HG03108 (cell line): ENCODE data around the gene MPC1L.
"Not testable (repeated sequence)": the region's sequence is repeated elsewhere in the genome, so short reads cannot be mapped to it uniquely, and the experiment has no call there.

ENCODE experiments used
- ATAC-seq: cut with Tn5 transposase; IDR thresholded peaks from one replicate; pipeline ENCODE4 v1.9.1; 2021; ENCODE audit warnings: moderate library complexity; ENCODE audit not compliant: unreplicated experiment

MPC1L gene

GRCh38 chrX:40623139-40623536 is at the start of gene MPC1L:
MPC1L (plus strand) TSS chrX:40623428; CDS start chrX:40623566, 138 bp downstream.
- no peak for ATAC-seq

DNA sequence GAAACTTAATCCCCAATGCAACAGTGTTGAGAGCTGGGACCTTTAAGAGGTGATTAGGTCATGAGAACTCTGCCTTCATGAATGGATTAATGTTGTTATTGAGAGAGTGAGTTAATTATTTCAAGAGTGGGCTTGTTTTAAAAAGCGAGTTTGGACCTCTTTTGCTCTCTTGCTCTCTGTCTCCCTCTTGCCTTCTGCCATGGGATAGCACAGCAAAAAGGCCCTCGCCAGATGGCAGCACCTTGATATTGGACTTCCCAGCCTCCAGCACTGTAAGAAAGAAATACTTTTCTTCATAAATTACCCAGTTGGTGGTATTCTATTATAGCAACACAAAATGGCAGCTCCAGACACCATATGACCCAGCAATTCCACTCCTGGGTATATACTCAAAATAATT is 49.5 kb upstream of the MPC1L start:
- no peak for ATAC-seq

- not testable (repeated sequence) for ATAC-seq
These were observed 47.8 kb upstream of the MPC1L start for GRCh38 chrX:40575411-40575810.

DNA sequence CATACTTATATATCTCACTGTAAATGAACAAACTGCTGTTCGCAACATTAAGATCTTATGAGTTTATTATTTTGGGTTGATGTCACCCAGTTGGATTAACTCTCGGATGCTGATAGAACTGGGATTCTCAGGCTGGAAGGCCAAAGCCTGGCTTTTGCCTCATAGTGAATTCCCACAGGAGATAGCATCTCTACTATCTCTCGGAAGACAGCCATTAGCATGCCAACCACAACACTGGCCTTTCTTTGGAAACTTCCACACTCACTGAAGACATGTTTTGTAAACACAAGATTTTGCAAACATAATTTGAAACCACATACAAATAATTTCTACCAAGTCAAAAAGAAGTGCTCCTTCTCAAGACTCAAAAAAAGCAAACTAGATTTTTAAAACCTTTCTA is 46.9 kb upstream of the MPC1L start:
- no peak for ATAC-seq

GRCh38 chrX:40578039-40578695 is 45.1 kb upstream of the MPC1L start:
- no peak for ATAC-seq

DNA sequence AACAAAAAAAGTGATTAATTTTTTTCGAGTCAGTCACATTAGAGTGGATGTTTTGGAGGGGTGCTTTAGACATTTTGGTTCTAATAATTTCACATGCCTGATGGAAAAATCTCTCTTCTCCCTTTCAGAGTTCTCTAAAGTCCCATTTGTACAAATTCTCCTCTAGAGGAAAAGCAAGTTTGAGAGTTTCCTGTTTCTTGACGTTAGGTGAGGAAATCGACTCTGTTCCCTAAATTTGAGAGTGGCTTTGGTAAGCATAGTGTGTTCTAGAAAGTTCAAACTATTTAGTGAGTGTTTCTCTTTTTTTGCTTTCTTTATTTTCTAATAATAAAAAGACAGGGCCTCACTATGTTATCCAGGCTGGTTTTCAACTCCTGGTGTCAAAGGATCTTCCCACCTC is 44.1 kb upstream of the MPC1L start:
- no peak for ATAC-seq

GRCh38 chrX:40579900-40580536 is 43.2 kb upstream of the MPC1L start:
- ATAC-seq, result peak; percentile 35

GRCh38 chrX:40580537-40581335 is 42.5 kb upstream of the MPC1L start, which contains the start of gene ATP6AP2:
ATP6AP2 (plus strand) TSS chrX:40580970; CDS start chrX:40581066, 96 bp downstream.
- peak; percentile 97 for ATAC-seq

DNA sequence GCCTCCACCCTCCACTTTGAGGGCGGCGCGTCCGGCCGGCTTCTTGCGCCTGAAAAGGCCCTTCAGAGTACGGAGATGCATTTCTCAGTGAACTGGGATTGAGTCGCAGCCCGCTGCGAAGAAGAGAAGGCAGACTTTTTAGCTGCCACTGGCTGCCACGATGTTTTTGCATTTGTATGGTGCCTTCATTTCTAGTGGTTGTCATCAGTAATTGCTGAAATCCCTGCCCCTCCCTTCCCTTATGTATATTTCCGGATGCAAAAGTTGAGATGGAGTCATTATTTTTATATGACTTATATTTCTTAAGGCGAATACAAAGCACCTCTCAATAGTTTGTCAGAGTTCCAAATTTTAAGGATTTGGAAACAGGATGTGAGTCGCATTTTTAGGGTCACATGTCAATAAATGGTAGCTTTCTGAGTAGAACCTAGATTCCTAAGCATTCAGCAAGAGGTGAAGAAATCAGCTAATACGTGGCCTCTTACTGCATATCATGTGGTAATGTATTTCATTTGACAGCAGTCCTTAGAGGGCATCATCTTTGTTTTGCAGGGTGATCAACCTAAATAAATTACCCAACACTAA is 41.8 kb upstream of the MPC1L start:
- no peak for ATAC-seq

DNA sequence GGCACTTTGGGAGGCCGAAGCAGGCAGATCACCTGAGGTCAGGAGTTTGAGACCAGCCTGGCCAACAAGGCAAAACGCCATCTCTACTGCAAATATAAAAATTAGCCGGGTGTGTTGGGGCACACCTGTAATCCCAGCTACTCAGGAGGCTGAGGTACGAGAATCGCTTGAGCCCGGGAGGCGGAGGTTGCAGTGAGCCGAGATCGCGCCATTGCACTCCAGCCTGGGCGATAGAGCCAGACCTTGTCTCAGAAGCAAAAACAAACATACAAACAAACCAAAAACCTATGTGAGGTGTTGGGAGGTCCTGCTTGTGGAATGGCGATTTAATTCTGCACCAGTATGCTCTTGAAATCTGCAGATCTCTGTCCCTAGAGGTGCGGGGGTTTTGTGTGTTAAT is 41.0 kb upstream of the MPC1L start:
- ATAC-seq, result not testable (repeated sequence)

- ATAC-seq, result no peak
These were observed 40.4 kb upstream of the MPC1L start for GRCh38 chrX:40582811-40583210.

- ATAC-seq, result not testable (repeated sequence)
These were observed 35.6 kb upstream of the MPC1L start for GRCh38 chrX:40587623-40588022.

GRCh38 chrX:40589616-40590321 is 33.5 kb upstream of the MPC1L start:
- ATAC-seq, result not testable (repeated sequence)

- ATAC-seq, result no peak
These were observed 19.8 kb upstream of the MPC1L start for GRCh38 chrX:40603446-40603845.

GRCh38 chrX:40607381-40607780 is 15.8 kb upstream of the MPC1L start:
- no peak for ATAC-seq

DNA sequence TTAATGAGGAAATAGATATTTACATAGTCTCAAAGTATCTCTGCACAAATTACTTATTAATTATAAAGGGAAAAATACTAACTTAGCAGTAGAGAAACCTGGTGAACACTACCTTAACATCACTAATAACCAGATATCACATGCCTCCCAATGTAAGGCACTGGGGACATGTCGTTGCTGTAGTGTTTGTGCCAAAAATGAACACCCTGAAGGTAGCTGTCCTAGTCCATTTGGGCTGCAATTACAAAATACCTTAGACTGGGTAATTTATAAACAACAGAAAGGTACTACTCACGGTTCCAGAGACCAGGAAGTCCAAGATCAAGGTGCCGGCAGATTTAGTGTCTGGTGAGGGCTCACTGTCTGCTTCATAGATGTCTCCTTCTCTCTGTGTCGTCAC is 10.7 kb upstream of the MPC1L start:
- ATAC-seq, result no peak

DNA sequence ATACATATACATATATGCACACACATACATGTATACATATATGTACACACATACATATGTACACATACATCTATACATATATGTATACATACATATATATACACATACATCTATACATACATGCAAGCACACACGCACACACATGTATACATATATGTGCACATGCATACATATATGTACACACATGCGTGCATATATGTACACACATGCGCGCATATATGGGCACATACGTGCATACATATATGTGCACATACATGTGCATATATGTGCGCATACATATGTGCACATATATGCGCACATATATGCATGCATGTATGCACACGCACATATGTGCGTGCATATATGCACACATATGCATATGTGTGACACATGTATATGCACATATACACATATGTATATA is 7.3 kb upstream of the MPC1L start:
- ATAC-seq, result no peak

GRCh38 chrX:40617566-40617965 is 5.7 kb upstream of the MPC1L start:
- ATAC-seq, result no peak

GRCh38 chrX:40622479-40623138 is 619 bp upstream of the MPC1L start:
- ATAC-seq, result no peak

DNA sequence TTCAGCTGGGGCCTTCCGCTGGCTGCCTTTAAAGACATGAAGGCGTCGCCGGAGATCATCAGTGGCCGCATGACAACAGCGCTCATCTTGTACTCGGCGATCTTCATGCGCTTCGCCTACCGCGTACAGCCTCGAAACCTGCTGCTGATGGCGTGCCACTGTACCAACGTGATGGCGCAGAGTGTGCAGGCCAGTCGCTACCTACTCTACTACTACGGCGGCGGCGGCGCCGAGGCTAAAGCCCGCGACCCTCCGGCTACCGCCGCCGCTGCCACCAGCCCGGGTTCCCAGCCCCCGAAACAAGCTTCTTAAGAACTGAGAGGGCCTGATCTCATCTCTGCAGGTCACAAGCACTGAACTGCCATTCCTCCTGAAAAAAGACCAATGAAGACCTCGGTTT is 437 bp downstream of the MPC1L start:
- no peak for ATAC-seq
